K562 (cell line): ENCODE data around the gene DAPP1. TPM values are rescaled to one million over a fixed set of nuclear protein-coding genes. Genes with fewer than 3 reads are reported as not detected.
A peak's percentile ranks its signal among the peaks of the same experiment; 100 is the strongest.

Experiments used
- ATAC-seq: fragments of 200-7000 bp; cut with Tn5 transposase; 3 replicates; pipeline ENCODE4 v1.9.1; 2020; ENCODE audit warnings: moderate library complexity
- BruUV-seq: library from RNA; stranded (reverse); fragments of 400-500 nt; replicated peaks from 2 replicates; lab custom pipeline; 2021; lab: Mats Ljungman, UMichigan
- CTCF ChIA-PET: fragments of 300-600 bp; formaldehyde crosslinking; extraction: SDS; loops from one replicate; lab custom pipeline; 2021; ENCODE audit warnings: low intra/inter-chr PET ratio; lab: Yijun Ruan, JAX
- POLR2A ChIA-PET: fragments of 300-600, 350-650 bp; sonication (Branson Sonifier 250); formaldehyde crosslinking; extraction: SDS; loops from one replicate; lab custom pipeline; 2021; ENCODE audit warnings: antibody characterized with exemption, inconsistent platforms; lab: Yijun Ruan, JAX
- DNase-seq, 4 experiments: peaks; one replicate each; pipeline versions ENCODE4 v3.0.0 to v3.0.0-alpha.2; 2011 to 2018; ENCODE audit warnings: low spot score in 3 of 4, mixed read lengths in 3 of 4; ENCODE audit errors: extremely low read depth in 1 of 4
- FAIRE-seq: peaks from 2 replicates; lab custom pipeline; 2011; peaks lifted over from hg19 to GRCh38; lab: Jason Lieb, UNC
- H2AFZ ChIP-seq: 2 replicates; pipeline ENCODE4 v1.6.0; 2011; ENCODE audit warnings: low read depth, low read length, control low read depth, inconsistent platforms
- H3K27ac ChIP-seq: fragments of 200-600 bp; 3 replicates; pipeline ENCODE4 v1.8.0; 2011; ENCODE audit warnings: low read depth, mild to moderate bottlenecking, control low read depth, inconsistent platforms, low read length, moderate library complexity, mixed read lengths; ENCODE audit errors: extremely low read depth
- H3K27me3 ChIP-seq, 2 experiments: fragments of 300-600 bp in 1 of 2; 2 replicates in 1 of 2; 3 replicates in 1 of 2; pipeline versions ENCODE4 v1.6.0 to v1.8.0; 2011; ENCODE audit warnings: inconsistent platforms in 2 of 2, low read length in 2 of 2, mild to moderate bottlenecking in 1 of 2, mixed read lengths in 1 of 2, moderate library complexity in 1 of 2; ENCODE audit not compliant: control insufficient read depth in 2 of 2, insufficient read depth in 2 of 2
- H3K36me3 ChIP-seq: fragments of 300-600 bp; 3 replicates; pipeline ENCODE4 v1.8.0; 2011; ENCODE audit warnings: mild to moderate bottlenecking, low read length, inconsistent platforms; ENCODE audit not compliant: control insufficient read depth, insufficient read depth
- H3K4me1 ChIP-seq, 2 experiments: fragments of 200-600 bp in 1 of 2; replicated peaks in 1 of 2; 2 replicates in 1 of 2; 3 replicates in 1 of 2; pipeline versions ENCODE4 v1.5.1 to v1.8.0; 2011; ENCODE audit warnings: inconsistent platforms in 2 of 2, low read length in 2 of 2, mild to moderate bottlenecking in 1 of 2, mixed read lengths in 1 of 2, moderate library complexity in 1 of 2; ENCODE audit not compliant: control insufficient read depth in 2 of 2, insufficient read depth in 2 of 2
- H3K4me2 ChIP-seq: 2 replicates; pipeline ENCODE4 v1.6.1; 2011; ENCODE audit warnings: low read length, control low read depth, inconsistent platforms, mixed read lengths; ENCODE audit not compliant: insufficient read depth
- H3K4me3 ChIP-seq: fragments of 200-600 bp; sonication (generic), shearing (Covaris generic); 2 replicates; pipeline ENCODE4 v1.5.1; 2016; ENCODE audit warnings: control low read depth, inconsistent platforms
- H3K79me2 ChIP-seq: fragments of 200-600 bp; 3 replicates; pipeline ENCODE4 v1.8.0; 2011; ENCODE audit warnings: low read length, inconsistent platforms; ENCODE audit not compliant: control insufficient read depth, insufficient read depth
- H3K9ac ChIP-seq, 2 experiments: 2 replicates each; pipeline versions ENCODE4 v1.6.0 to v1.6.1; 2011; ENCODE audit warnings: low read depth in 2 of 2, low read length in 2 of 2, control low read depth in 1 of 2, inconsistent platforms in 1 of 2, mild to moderate bottlenecking in 1 of 2, mixed read lengths in 1 of 2; ENCODE audit not compliant: insufficient read depth in 1 of 2
- H3K9me1 ChIP-seq: one replicate; pipeline ENCODE4 v1.6.0; 2011; ENCODE audit warnings: inconsistent platforms, mild to moderate bottlenecking, low read length, moderate library complexity; ENCODE audit not compliant: control insufficient read depth, insufficient read depth
- H3K9me3 ChIP-seq: replicated peaks from 2 replicates; pipeline ENCODE4 v1.5.1; 2011; ENCODE audit warnings: low read depth, low read length, inconsistent platforms; ENCODE audit not compliant: control insufficient read depth, insufficient read depth
- H4K20me1 ChIP-seq: replicated peaks from 2 replicates; pipeline ENCODE4 v1.6.1; 2011; ENCODE audit warnings: low read length, inconsistent platforms, mixed read lengths; ENCODE audit not compliant: control insufficient read depth, insufficient read depth
- CTCF ChIP-seq, 3 experiments: IDR thresholded peaks in 2 of 3; conservative IDR thresholded peaks in 1 of 3; 2 replicates each; pipeline ENCODE4 v1.5.1; 2011 to 2012; ENCODE audit warnings: low read length in 3 of 3, mild to moderate bottlenecking in 3 of 3, control low read depth in 2 of 3, improper control_type of control experiment in 1 of 3, inconsistent platforms in 1 of 3, low read depth in 1 of 3, mixed read lengths in 1 of 3, moderate library complexity in 1 of 3; ENCODE audit not compliant: insufficient read depth in 2 of 3
- DEAF1 ChIP-seq: fragments of 450-650 bp; formaldehyde crosslinking; IDR thresholded peaks from 2 replicates; pipeline ENCODE4 v1.4.0; 2020; ENCODE audit warnings: mild to moderate bottlenecking, moderate library complexity
- JUND ChIP-seq, 2 experiments: IDR thresholded peaks; 2 replicates in 1 of 2; 3 replicates in 1 of 2; pipeline ENCODE4 v1.6.1; 2011; ENCODE audit warnings: borderline replicate concordance in 2 of 2, low read depth in 2 of 2, low read length in 2 of 2, improper control_type of control experiment in 1 of 2, missing biosample characterization in 1 of 2, missing genetic modification characterization in 1 of 2, missing genetic modification reagents in 1 of 2
- NFXL1 ChIP-seq: fragments of 450-650 bp; formaldehyde crosslinking; IDR thresholded peaks from 2 replicates; pipeline ENCODE4 v1.4.0; 2021; ENCODE audit warnings: mild to moderate bottlenecking
- RAD21 ChIP-seq, 2 experiments: fragments of 250-450 bp in 1 of 2; fragments of 450-650 bp in 1 of 2; sonication (Bioruptor Pico) in 1 of 2; formaldehyde crosslinking in 1 of 2; IDR thresholded peaks in 1 of 2; conservative IDR thresholded peaks in 1 of 2; 2 replicates each; pipeline versions ENCODE4 v1.4.0 to v1.8.0; 2020 to 2022; ENCODE audit warnings: mild to moderate bottlenecking in 2 of 2, moderate library complexity in 1 of 2
- SMC3 ChIP-seq: conservative IDR thresholded peaks from 2 replicates; pipeline ENCODE4 v1.6.1; 2011; ENCODE audit warnings: low read depth, low read length, improper control_type of control experiment; ENCODE audit not compliant: insufficient read depth
- ZNF384 ChIP-seq: IDR thresholded peaks from 2 replicates; pipeline ENCODE4 v1.6.1; 2012; ENCODE audit warnings: low read depth, low read length, improper control_type of control experiment
- WGBS: fragments of 100-300 bp; shearing (Covaris generic); methylation state at CpG from one replicate; pipeline ENCODE4 v1.1.6; 2016; ENCODE audit warnings: low coverage, mixed read lengths; ENCODE audit not compliant: insufficient coverage; ENCODE audit errors: missing lambda C conversion rate; 5-methylcytosine and 5-hydroxymethylcytosine counted together
- in situ Hi-C: fragments of 300-500 bp; cut with MboI; formaldehyde crosslinking; loops from 4 replicates; pipeline ENCODE4 v1.15.0; 2018; ENCODE audit warnings: inconsistent platforms, mixed read lengths
- intact Hi-C: fragments of 100-400 bp; cut with micrococcal nuclease; formaldehyde crosslinking; loops from 2 replicates; pipeline ENCODE4 v1.14.2; 2022
- polyA plus RNA-seq, 8 experiments: library from polyadenylated mRNA; depleted of rRNA in 4 of 8; stranded (reverse) in 5 of 8; unstranded in 3 of 8; fragments of >200 nt; fragmentation: Nextera tagmentation in 2 of 8; fragmentation: Illumina TruSeq in 1 of 8; extraction: Ambion mirVana in 2 of 8; extraction: Trizol in 1 of 8; gene quantifications; 2 replicates each; pipeline versions ENCODE4 v1.2.1 to v1.2.3, GENCODE V29; 2011 to 2014; ENCODE audit warnings: inconsistent platforms in 1 of 8, missing spikeins in 1 of 8
- total RNA-seq, 7 experiments: library from RNA; depleted of rRNA in 6 of 7; stranded (reverse); fragments of >200 nt in 6 of 7; fragmentation: Illumina TruSeq in 2 of 7; extraction: Trizol in 2 of 7; gene quantifications; 2 replicates each; pipeline versions ENCODE4 v1.2.1 to v1.2.3, GENCODE V29; 2011 to 2021; ENCODE audit warnings: low replicate concordance in 1 of 7

DAPP1 gene
- total and polyA plus RNA-seq, 9 of the 15 experiments (the other 6 are each of a cell fraction or from before 2014, with no cell fraction given) = 1.9 to 7.2 (median 3.6) TPM

- CTCF ChIA-PET = interaction anchor here (0.5 to 2.3 kb wide), 6 partner anchors 19 to 464 kb away, joined by 3 to 21 read pairs (median 5); no protein-coding TSS in a partner anchor
- Histone ChIP-seq H3K9me1 (no peaks in the 10 kb centered on the region), H3K4me3 (no peak overlapping the region), H4K20me1 (no peaks in the 10 kb centered on the region), H3K79me2 (peaks cover 10% of the 10 kb centered on the region; the same call in 2 of the 3 replicates), H3K4me2 (no peak overlapping the region), H3K36me3 (peaks cover 60% of the 10 kb centered on the region), H3K9me3 (no peaks in the 10 kb centered on the region), H3K27ac (no peak overlapping the region), H3K9ac (no peak overlapping the region), H3K4me1 (no peaks in the 10 kb centered on the region), H3K27me3 (no peaks in the 10 kb centered on the region), H2AFZ (no peak overlapping the region)
- ATAC-seq (peak; percentile 72), DNase-seq (peak; percentile 23 to 62 (median 31)), FAIRE-seq (no peak)
- no TSS peak for BruUV-seq
- intact Hi-C loops (loop anchor here (1.0 to 5.0 kb wide), 4 partner anchors 64 to 324 kb away; no protein-coding TSS in a partner anchor), in situ Hi-C loops (no loop called here)
- 66% methylated on average over 2 of the region's 2 CpGs for WGBS
- POLR2A ChIA-PET = interaction anchor here (1.3 kb wide), 1 partner anchor 10 kb away, joined by 6 read pairs; no protein-coding TSS in a partner anchor
- no peak for TF ChIP-seq JUND (IDR thresholded peaks at IDR 0.05; ENCODE audit: borderline replicate concordance, low read depth, low read length)
- TF ChIP-seq JUND (tag; IDR thresholded peaks at IDR 0.05; ENCODE audit: borderline replicate concordance, low read depth, low read length) = no peak
- peak; percentile 47 to 81 (median 50); a peak in 4 of 6 replicates for TF ChIP-seq CTCF (IDR thresholded peaks at IDR 0.05 in 2 of 3, conservative IDR thresholded peaks at IDR 0.05 in 1 of 3; ENCODE audit: insufficient read depth in 2 of 3, low read depth in 1 of 3, low read length in 3 of 3)
- TF ChIP-seq DEAF1 (CRISPR knock-in tag) = peak; percentile 72
- TF ChIP-seq RAD21 (CRISPR knock-in tag; conservative IDR thresholded peaks at IDR 0.05 in 1 of 2, IDR thresholded peaks at IDR 0.05 in 1 of 2) = peak; percentile 81 to 83
- peak; percentile 49; the same call in 1 of the 2 replicates for TF ChIP-seq SMC3
- TF ChIP-seq NFXL1 (CRISPR knock-in tag) = no peak
- peak; percentile 84 for TF ChIP-seq ZNF384
Observed at GRCh38 chr4:99885063-99885664, 68.5 kb downstream of the DAPP1 start.
